Neuronal stem cell (in vitro differentiated cells): ENCODE data around the gene SLC12A4.

ENCODE experiments used
- DNase-seq: peaks from one replicate; pipeline ENCODE4 v3.0.0-alpha.2; 2013; ENCODE audit warnings: low spot score
- H2AFZ ChIP-seq: one replicate; pipeline ENCODE4 v1.6.1; 2013; ENCODE audit warnings: mild to moderate bottlenecking, low read length, inconsistent platforms
- H2AK5ac ChIP-seq: 2 replicates; pipeline ENCODE4 v1.6.1; 2013; ENCODE audit warnings: low read depth, mild to moderate bottlenecking, inconsistent platforms, low read length, moderate library complexity, mixed read lengths
- H2BK120ac ChIP-seq: 2 replicates; pipeline ENCODE4 v1.6.1; 2013; ENCODE audit warnings: low read depth, mild to moderate bottlenecking, inconsistent platforms, low read length, moderate library complexity, mixed read lengths
- H2BK12ac ChIP-seq: one replicate; pipeline ENCODE4 v1.6.1; 2013; ENCODE audit warnings: low read length, inconsistent platforms
- H2BK15ac ChIP-seq: 2 replicates; pipeline ENCODE4 v1.6.1; 2013; ENCODE audit warnings: mild to moderate bottlenecking, low read length, inconsistent platforms, mixed read lengths
- H2BK5ac ChIP-seq: one replicate; pipeline ENCODE4 v1.6.1; 2013; ENCODE audit warnings: inconsistent platforms, mild to moderate bottlenecking, low read length, moderate library complexity
- H3K14ac ChIP-seq: one replicate; pipeline ENCODE4 v1.6.1; 2013; ENCODE audit warnings: low read length, inconsistent platforms
- H3K18ac ChIP-seq: 2 replicates; pipeline ENCODE4 v1.6.1; 2013; ENCODE audit warnings: low read length, inconsistent platforms
- H3K23ac ChIP-seq: 2 replicates; pipeline ENCODE4 v1.6.1; 2013; ENCODE audit warnings: low read depth, mild to moderate bottlenecking, mixed read lengths, low read length, inconsistent platforms; ENCODE audit not compliant: poor library complexity
- H3K27ac ChIP-seq: replicated peaks from 3 replicates; pipeline ENCODE4 v1.5.1; 2013; ENCODE audit warnings: low read length, inconsistent platforms
- H3K27me3 ChIP-seq, 3 experiments: 2 replicates each; pipeline ENCODE4 v1.6.1; 2013; ENCODE audit warnings: low read length in 3 of 3, mild to moderate bottlenecking in 2 of 3, inconsistent platforms in 1 of 3, low read depth in 1 of 3, mixed read lengths in 1 of 3, moderate library complexity in 1 of 3; ENCODE audit not compliant: control insufficient read depth in 3 of 3, insufficient read depth in 3 of 3
- H3K36me3 ChIP-seq, 2 donors: replicated peaks in 1 of 2; 2 replicates each; pipeline ENCODE4 v1.6.1; 2013; ENCODE audit warnings: low read length in 2 of 2; ENCODE audit not compliant: control insufficient read depth in 2 of 2, insufficient read depth in 2 of 2
- H3K4ac ChIP-seq: 2 replicates; pipeline ENCODE4 v1.6.1; 2013; ENCODE audit warnings: inconsistent platforms, mild to moderate bottlenecking, low read length, moderate library complexity
- H3K4me1 ChIP-seq, 2 donors: 1 replicate in 1 of 2; 2 replicates in 1 of 2; pipeline ENCODE4 v1.6.1; 2013; ENCODE audit warnings: low read length in 2 of 2, low read depth in 1 of 2; ENCODE audit not compliant: control insufficient read depth in 2 of 2, insufficient read depth in 1 of 2
- H3K4me2 ChIP-seq: one replicate; pipeline ENCODE4 v1.6.1; 2013; ENCODE audit warnings: mild to moderate bottlenecking, low read length, inconsistent platforms; ENCODE audit not compliant: insufficient read depth, poor library complexity, severe bottlenecking
- H3K4me3 ChIP-seq, 2 donors: 2 replicates each; pipeline ENCODE4 v1.5.1; 2013; ENCODE audit warnings: low read length in 2 of 2, mild to moderate bottlenecking in 2 of 2, inconsistent platforms in 1 of 2, moderate library complexity in 1 of 2
- H3K79me1 ChIP-seq: one replicate; pipeline ENCODE4 v1.6.1; 2013; ENCODE audit warnings: low read depth, mild to moderate bottlenecking, inconsistent platforms, low read length, moderate library complexity
- H3K9ac ChIP-seq: one replicate; pipeline ENCODE4 v1.6.1; 2013; ENCODE audit warnings: mild to moderate bottlenecking, low read depth, low read length, inconsistent platforms; ENCODE audit not compliant: poor library complexity
- H3K9me3 ChIP-seq, 2 donors: replicated peaks in 1 of 2; 2 replicates each; pipeline versions ENCODE3 to v1.6.1; 2013; ENCODE audit warnings: low read length in 2 of 2, mild to moderate bottlenecking in 2 of 2, inconsistent platforms in 1 of 2, low read depth in 1 of 2, mixed read lengths in 1 of 2, moderate library complexity in 1 of 2; ENCODE audit not compliant: control insufficient read depth in 2 of 2, insufficient read depth in 1 of 2
- H4K8ac ChIP-seq: one replicate; pipeline ENCODE4 v1.6.1; 2013; ENCODE audit warnings: low read depth, mild to moderate bottlenecking, inconsistent platforms, low read length, moderate library complexity
- H4K91ac ChIP-seq: one replicate; pipeline ENCODE4 v1.6.1; 2013; ENCODE audit warnings: low read length, low read depth, mild to moderate bottlenecking, inconsistent platforms; ENCODE audit not compliant: poor library complexity
- whole genome bisulfite sequencing, 2 donors: extraction: QIAGEN DNeasy Blood & Tissue Kit; methylation state at CpG; one replicate each; pipeline ENCODE4 v1.1.7; 2013; ENCODE audit warnings: missing lambda C conversion rate in 2 of 2, mixed read lengths in 1 of 2; ENCODE audit not compliant: insufficient read length in 2 of 2, insufficient replicate concordance in 1 of 2; ENCODE audit errors: extremely low coverage in 2 of 2; 5-methylcytosine and 5-hydroxymethylcytosine counted together

The SLC12A4 gene

GRCh38 chr16:67930678-67931211 lies 37.7 kb downstream of the SLC12A4 start:
- H3K79me1 ChIP-seq: no peaks in the 10 kb centered on the region
- H3K4ac ChIP-seq: no peak overlapping the region
- WGBS, 2 donors: no CpG with 5 or more reads among the region's 17 CpGs

GRCh38 chr16:67930191-67930590 lies 38.2 kb downstream of the SLC12A4 start:
- no peak overlapping the region for H3K4me3 ChIP-seq
- H3K27ac ChIP-seq: no peak overlapping the region
- H2AK5ac ChIP-seq: no peak overlapping the region
- DNase-seq: no peak
- peaks cover 0 to 4% (median 0%) of the 10 kb centered on the region in 3 experiments for H3K27me3 ChIP-seq
- H4K8ac ChIP-seq: no peak overlapping the region
- H3K18ac ChIP-seq: no peak overlapping the region
- peaks cover 3 to 7% of the 10 kb centered on the region in 2 donors for H3K4me1 ChIP-seq
- no peak overlapping the region for H2BK120ac ChIP-seq
- peaks cover 15 to 60% of the 10 kb centered on the region in 2 donors for H3K36me3 ChIP-seq
- H3K9me3 ChIP-seq: peaks cover 0 to 2% of the 10 kb centered on the region in 2 donors
- H3K9ac ChIP-seq: no peak overlapping the region
- H2BK12ac ChIP-seq: no peak overlapping the region
- no CpG with 5 or more reads among the region's 14 CpGs for WGBS, 2 donors
- H2AFZ ChIP-seq: no peak overlapping the region
- no peak overlapping the region for H4K91ac ChIP-seq
- H2BK5ac ChIP-seq: no peak overlapping the region
- H2BK15ac ChIP-seq: no peak overlapping the region
- peak overlapping the region; percentile 52 for H3K23ac ChIP-seq
- H3K4me2 ChIP-seq: no peak overlapping the region
- H3K79me1 ChIP-seq: no peaks in the 10 kb centered on the region
- no peak overlapping the region for H3K4ac ChIP-seq
- no peak overlapping the region for H3K14ac ChIP-seq

More at GRCh38 chr16:67930678-67931211, 37.7 kb downstream of the SLC12A4 start:
- Histone ChIP-seq H3K36me3 (peaks cover 15 to 60% of the 10 kb centered on the region in 2 donors), H2BK15ac (no peak overlapping the region), H4K91ac (no peak overlapping the region), H3K4me2 (no peak overlapping the region), H4K8ac (no peak overlapping the region), H3K23ac (peak overlapping the region; percentile 52), H2AK5ac (no peak overlapping the region), H3K18ac (no peak overlapping the region), H2BK12ac (no peak overlapping the region), H3K4me1 (peaks cover 3 to 10% of the 10 kb centered on the region in 2 donors), H3K4me3 (peak overlapping the region in 1 of 2 donors; percentile 61), H3K27me3 (peaks cover 0 to 4% (median 0%) of the 10 kb centered on the region in 3 experiments), H2BK120ac (no peak overlapping the region), H3K9me3 (peaks cover 0 to 2% of the 10 kb centered on the region in 2 donors), H2BK5ac (no peak overlapping the region), H3K27ac (no peak overlapping the region), H2AFZ (no peak overlapping the region), H3K14ac (no peak overlapping the region), H3K9ac (no peak overlapping the region)
- no peak for DNase-seq

GRCh38 chr16:67928561-67929364 lies 39.7 kb downstream of the SLC12A4 start:
- H2BK12ac ChIP-seq: no peak overlapping the region
- H3K36me3 ChIP-seq: peaks cover 15 to 68% of the 10 kb centered on the region in 2 donors
- H3K27me3 ChIP-seq: no peaks in the 10 kb centered on the region
- no peak overlapping the region for H3K4ac ChIP-seq
- H2BK15ac ChIP-seq: no peak overlapping the region
- no peak overlapping the region for H2AK5ac ChIP-seq
- H3K14ac ChIP-seq: no peak overlapping the region
- no peak overlapping the region for H2BK120ac ChIP-seq
- H4K91ac ChIP-seq: no peak overlapping the region
- H3K27ac ChIP-seq: no peak overlapping the region
- H2AFZ ChIP-seq: no peak overlapping the region
- no peaks in the 10 kb centered on the region for H3K4me1 ChIP-seq
- no peak overlapping the region for H3K4me2 ChIP-seq
- H3K9ac ChIP-seq: no peak overlapping the region
- H4K8ac ChIP-seq: no peak overlapping the region
- no peaks in the 10 kb centered on the region for H3K79me1 ChIP-seq
- H3K9me3 ChIP-seq: peaks cover 0 to 2% of the 10 kb centered on the region in 2 donors
- no peak overlapping the region for H3K18ac ChIP-seq
- H3K23ac ChIP-seq: no peak overlapping the region
- H2BK5ac ChIP-seq: no peak overlapping the region
- DNase-seq: peak; percentile 48
- peak overlapping the region in 1 of 2 donors; percentile 32 for H3K4me3 ChIP-seq
- no CpG with 5 or more reads among the region's 16 CpGs for WGBS, 2 donors

GRCh38 chr16:67928147-67928546 lies 40.3 kb downstream of the SLC12A4 start:
- no peak overlapping the region for H3K4ac ChIP-seq
- H2BK12ac ChIP-seq: no peak overlapping the region
- no peak overlapping the region for H3K18ac ChIP-seq
- no peak overlapping the region for H2BK5ac ChIP-seq
- H2AFZ ChIP-seq: no peak overlapping the region
- no peak overlapping the region for H3K9ac ChIP-seq
- H2BK120ac ChIP-seq: no peak overlapping the region
- H3K9me3 ChIP-seq: peaks cover 0 to 2% of the 10 kb centered on the region in 2 donors
- WGBS, 2 donors: no CpG with 5 or more reads among the region's 7 CpGs
- H4K8ac ChIP-seq: no peak overlapping the region
- H3K79me1 ChIP-seq: peaks cover 3% of the 10 kb centered on the region
- no peak overlapping the region for H2AK5ac ChIP-seq
- H3K27ac ChIP-seq: no peak overlapping the region
- no peak overlapping the region for H3K4me3 ChIP-seq
- H2BK15ac ChIP-seq: no peak overlapping the region
- peaks cover 17 to 71% of the 10 kb centered on the region in 2 donors for H3K36me3 ChIP-seq
- H3K4me1 ChIP-seq: no peaks in the 10 kb centered on the region
- no peak overlapping the region for H4K91ac ChIP-seq
- no peak for DNase-seq
- no peak overlapping the region for H3K14ac ChIP-seq
- no peak overlapping the region for H3K23ac ChIP-seq
- no peaks in the 10 kb centered on the region for H3K27me3 ChIP-seq
- H3K4me2 ChIP-seq: no peak overlapping the region
